NCI-H128 (cell line): ENCODE results near the gene C16orf74.

Source experiments
- DNase-seq: peaks from one replicate; lab custom pipeline; 2025; ENCODE audit not compliant: unreplicated experiment; lab: John Stamatoyannopoulos, UW

Gene C16orf74

GRCh38 chr16:85774811-85775210 lies 23.9 kb upstream of the C16orf74 start:
- DNase-seq = no peak

GRCh38 chr16:85774136-85774535 lies 23.2 kb upstream of the C16orf74 start:
- DNase-seq = no peak

- no peak for DNase-seq
Measured at GRCh38 chr16:85773044-85773443, 22.1 kb upstream of the C16orf74 start.

GRCh38 chr16:85770741-85771140 lies 19.8 kb upstream of the C16orf74 start:
- DNase-seq = no peak

- no peak for DNase-seq
Measured at GRCh38 chr16:85768199-85768598, 17.3 kb upstream of the C16orf74 start.

- DNase-seq = no peak
Measured at GRCh38 chr16:85767531-85767930, 16.6 kb upstream of the C16orf74 start.

GRCh38 chr16:85765767-85766166 lies 14.9 kb upstream of the C16orf74 start:
- DNase-seq = no peak

GRCh38 chr16:85765211-85765610 lies 14.3 kb upstream of the C16orf74 start:
- no peak for DNase-seq

GRCh38 chr16:85763616-85764015 lies 12.7 kb upstream of the C16orf74 start:
- DNase-seq = no peak

GRCh38 chr16:85762970-85763369 lies 12.1 kb upstream of the C16orf74 start:
- no peak for DNase-seq

GRCh38 chr16:85761861-85762260 lies 11.0 kb upstream of the C16orf74 start:
- DNase-seq = no peak

GRCh38 chr16:85759631-85760419 lies 8.9 kb upstream of the C16orf74 start:
- no peak for DNase-seq

GRCh38 chr16:85759136-85759535 lies 8.2 kb upstream of the C16orf74 start:
- DNase-seq = no peak

GRCh38 chr16:85757341-85757822 lies 6.5 kb upstream of the C16orf74 start:
- DNase-seq = no peak

- DNase-seq = no peak
Measured at GRCh38 chr16:85755929-85756768, 5.3 kb upstream of the C16orf74 start.

- no peak for DNase-seq
Measured at GRCh38 chr16:85754413-85754812, 3.5 kb upstream of the C16orf74 start.

GRCh38 chr16:85753976-85754375 lies 3.1 kb upstream of the C16orf74 start:
- DNase-seq = no peak

GRCh38 chr16:85753559-85753958 lies 2.7 kb upstream of the C16orf74 start:
- DNase-seq = no peak

- DNase-seq = no peak
Measured at GRCh38 chr16:85752511-85753420, 1.9 kb upstream of the C16orf74 start.

GRCh38 chr16:85751698-85752501 lies 1.0 kb upstream of the C16orf74 start:
- DNase-seq = no peak
